Neutrophil (primary cell): ENCODE results near the gene VGF.

Experiments used
- H3K27ac ChIP-seq: fragments of 200-600 bp; sonication (generic); 2 replicates; pipeline ENCODE4 v1.5.1; 2016; ENCODE audit warnings: mild to moderate bottlenecking, moderate library complexity
- H3K27me3 ChIP-seq: fragments of 200-600 bp; sonication (generic); 2 replicates; pipeline ENCODE4 v1.6.0; 2016; ENCODE audit warnings: mild to moderate bottlenecking
- H3K36me3 ChIP-seq: fragments of 200-600 bp; sonication (generic); 2 replicates; pipeline ENCODE4 v1.5.1; 2017
- H3K4me1 ChIP-seq, 2 experiments: fragments of 200-600 bp in 1 of 2; sonication (generic) in 1 of 2; 1 replicate in 1 of 2; 2 replicates in 1 of 2; pipeline versions ENCODE4 v1.5.1 to v1.6.1; 2013 to 2016; ENCODE audit warnings: low read depth in 1 of 2, low read length in 1 of 2, mild to moderate bottlenecking in 1 of 2, moderate library complexity in 1 of 2; ENCODE audit not compliant: control insufficient read depth in 1 of 2, insufficient read depth in 1 of 2
- H3K4me3 ChIP-seq, 2 experiments: fragments of 200-600 bp in 1 of 2; sonication (generic) in 1 of 2; 1 replicate in 1 of 2; 2 replicates in 1 of 2; pipeline ENCODE4 v1.5.1; 2013 to 2016; ENCODE audit warnings: low read depth in 1 of 2, low read length in 1 of 2, mild to moderate bottlenecking in 1 of 2, moderate library complexity in 1 of 2
- H3K9me3 ChIP-seq: fragments of 200-600 bp; sonication (generic); 2 replicates; pipeline ENCODE4 v1.5.1; 2016
- CTCF ChIP-seq: fragments of 200-600 bp; sonication (generic); IDR thresholded peaks from 2 replicates; pipeline ENCODE4 v1.5.1; 2016; ENCODE audit warnings: antibody characterized with exemption

The VGF gene

GRCh38 chr7:101180130-101180755 is 14.9 kb upstream of the VGF start, which contains the start of gene NAT16:
TSS of gene NAT16 (minus strand) at chr7:101180293. CDS start at chr7:101174807, 5,486 bp downstream.
- Histone ChIP-seq H3K27ac (no peak within 1 kb of the TSS), H3K9me3 (no peaks in the 10 kb centered on the region), H3K4me3 (no peak within 1 kb of the TSS), H3K27me3 (peaks cover 99% of the 10 kb centered on the region), H3K4me1 (no peaks in the 10 kb centered on the region), H3K36me3 (no peaks in the 10 kb centered on the region)
- TF ChIP-seq CTCF: no peak

- Histone ChIP-seq H3K4me3 (no peak overlapping the region), H3K36me3 (no peaks in the 10 kb centered on the region), H3K27me3 (peaks cover 99% of the 10 kb centered on the region), H3K4me1 (no peaks in the 10 kb centered on the region), H3K27ac (no peak overlapping the region), H3K9me3 (no peaks in the 10 kb centered on the region)
- TF ChIP-seq CTCF: no peak
Observed at GRCh38 chr7:101179713-101180112, 14.3 kb upstream of the VGF start.

- H3K27ac ChIP-seq: no peak overlapping the region
- no peaks in the 10 kb centered on the region for H3K36me3 ChIP-seq
- no peaks in the 10 kb centered on the region for H3K4me1 ChIP-seq
- no peaks in the 10 kb centered on the region for H3K9me3 ChIP-seq
- H3K27me3 ChIP-seq: peaks cover 99% of the 10 kb centered on the region
- no peak overlapping the region for H3K4me3 ChIP-seq
- no peak for TF ChIP-seq CTCF
Observed at GRCh38 chr7:101179117-101179516, 13.7 kb upstream of the VGF start.

- TF ChIP-seq CTCF: no peak
- Histone ChIP-seq H3K4me3 (no peak overlapping the region), H3K27me3 (peaks cover 100% of the 10 kb centered on the region), H3K36me3 (no peaks in the 10 kb centered on the region), H3K9me3 (no peaks in the 10 kb centered on the region), H3K4me1 (peaks cover 0 to 4% of the 10 kb centered on the region in 2 experiments), H3K27ac (no peak overlapping the region)
Observed at GRCh38 chr7:101177644-101178043, 12.3 kb upstream of the VGF start.

- H3K4me3 ChIP-seq: no peak overlapping the region
- H3K4me1 ChIP-seq: peaks cover 0 to 11% of the 10 kb centered on the region in 2 experiments
- H3K36me3 ChIP-seq: no peaks in the 10 kb centered on the region
- H3K27ac ChIP-seq: no peak overlapping the region
- H3K9me3 ChIP-seq: no peaks in the 10 kb centered on the region
- no peak for TF ChIP-seq CTCF
- peaks cover 100% of the 10 kb centered on the region for H3K27me3 ChIP-seq
Observed at GRCh38 chr7:101175664-101176063, 10.3 kb upstream of the VGF start.
